CD14-positive monocyte (primary cell): ENCODE results near the gene OR5B3. TPM values are rescaled to one million over a fixed set of nuclear protein-coding genes. Genes with fewer than 3 reads are reported as not detected.

Experiments used
- DNase-seq, 3 donors: peaks; one replicate each; pipeline ENCODE4 v3.0.0-alpha.2; 2011 to 2022
- H2AFZ ChIP-seq: 2 replicates; pipeline ENCODE4 v1.6.0; 2012; ENCODE audit warnings: mild to moderate bottlenecking, low read depth, low read length, inconsistent platforms; ENCODE audit not compliant: insufficient read depth, poor library complexity, severe bottlenecking
- H3K27ac ChIP-seq, 2 donors: 1 replicate in 1 of 2; 2 replicates in 1 of 2; pipeline ENCODE4 v1.5.1; 2012 to 2013; ENCODE audit warnings: low read length in 2 of 2, control low read depth in 1 of 2, inconsistent platforms in 1 of 2, low read depth in 1 of 2, mild to moderate bottlenecking in 1 of 2
- H3K27me3 ChIP-seq, 2 donors: one replicate each; pipeline versions ENCODE4 v1.6.0 to v1.6.1; 2011 to 2013; ENCODE audit warnings: low read length in 2 of 2; ENCODE audit not compliant: control insufficient read depth in 2 of 2, insufficient read depth in 2 of 2
- H3K36me3 ChIP-seq, 2 donors: replicated peaks in 1 of 2; 1 replicate in 1 of 2; 2 replicates in 1 of 2; pipeline versions ENCODE4 v1.5.1 to v1.6.1; 2012 to 2013; ENCODE audit warnings: low read length in 2 of 2, control low read depth in 1 of 2, inconsistent platforms in 1 of 2, mild to moderate bottlenecking in 1 of 2; ENCODE audit not compliant: insufficient read depth in 2 of 2, control insufficient read depth in 1 of 2
- H3K4me1 ChIP-seq, 2 donors: 1 replicate in 1 of 2; 2 replicates in 1 of 2; pipeline versions ENCODE4 v1.5.1 to v1.6.1; 2012 to 2013; ENCODE audit warnings: low read length in 2 of 2, control low read depth in 1 of 2, inconsistent platforms in 1 of 2, mild to moderate bottlenecking in 1 of 2, moderate library complexity in 1 of 2; ENCODE audit not compliant: insufficient read depth in 2 of 2, control insufficient read depth in 1 of 2
- H3K4me2 ChIP-seq: replicated peaks from 2 replicates; pipeline ENCODE3; 2012; ENCODE audit warnings: low read length, moderate library complexity, mild to moderate bottlenecking; ENCODE audit not compliant: poor library complexity, severe bottlenecking; ENCODE audit errors: extremely low read depth
- H3K4me3 ChIP-seq, 3 experiments: fragments of 200-600 bp in 1 of 3; sonication (generic) in 1 of 3; replicated peaks in 1 of 3; 1 replicate in 2 of 3; 2 replicates in 1 of 3; pipeline ENCODE4 v1.5.1; 2011 to 2013; ENCODE audit warnings: low read length in 3 of 3, mild to moderate bottlenecking in 3 of 3, control low read depth in 2 of 3, low read depth in 2 of 3, inconsistent platforms in 1 of 3, moderate library complexity in 1 of 3
- H3K79me2 ChIP-seq: 2 replicates; pipeline ENCODE4 v1.6.0; 2012; ENCODE audit warnings: mild to moderate bottlenecking, control low read depth, inconsistent platforms, low read length, moderate library complexity; ENCODE audit not compliant: insufficient read depth
- H3K9ac ChIP-seq: 2 replicates; pipeline ENCODE4 v1.6.0; 2017; ENCODE audit warnings: low read length, mild to moderate bottlenecking; ENCODE audit not compliant: insufficient read depth, poor library complexity, severe bottlenecking
- H3K9me3 ChIP-seq, 2 donors: replicated peaks in 1 of 2; 1 replicate in 1 of 2; 2 replicates in 1 of 2; pipeline versions ENCODE4 v1.5.1 to v1.6.1; 2012 to 2013; ENCODE audit warnings: low read length in 2 of 2, control low read depth in 1 of 2; ENCODE audit not compliant: control insufficient read depth in 1 of 2, insufficient read depth in 1 of 2
- H4K20me1 ChIP-seq: 2 replicates; pipeline ENCODE4 v1.6.0; 2012; ENCODE audit warnings: mild to moderate bottlenecking, low read length, control low read depth, moderate library complexity; ENCODE audit not compliant: insufficient read depth
- H3K27ac Mint-ChIP-seq, 7 donors: one replicate each; pipeline ENCODE4 v1.8.0; 2020; ENCODE audit warnings: mild to moderate bottlenecking in 7 of 7, mixed read lengths in 7 of 7, moderate library complexity in 6 of 7, inconsistent platforms in 2 of 7
- H3K27me3 Mint-ChIP-seq, 3 donors: one replicate each; pipeline ENCODE4 v1.8.0; 2021 to 2022; ENCODE audit warnings: low read depth in 3 of 3, mild to moderate bottlenecking in 3 of 3, mixed read lengths in 3 of 3, moderate library complexity in 3 of 3, inconsistent platforms in 1 of 3
- H3K36me3 Mint-ChIP-seq, 2 donors: one replicate each; pipeline ENCODE4 v1.8.0; 2020; ENCODE audit warnings: mixed read lengths in 2 of 2, inconsistent platforms in 1 of 2, mild to moderate bottlenecking in 1 of 2
- H3K4me1 Mint-ChIP-seq: one replicate; pipeline ENCODE4 v1.8.0; 2020; ENCODE audit warnings: mild to moderate bottlenecking, mixed read lengths
- H3K4me3 Mint-ChIP-seq, 2 donors: one replicate each; pipeline ENCODE4 v1.8.0; 2020; ENCODE audit warnings: mild to moderate bottlenecking in 2 of 2, mixed read lengths in 2 of 2, moderate library complexity in 1 of 2
- H3K9me3 Mint-ChIP-seq, 7 donors: one replicate each; pipeline ENCODE4 v1.8.0; 2020 to 2022; ENCODE audit warnings: mixed read lengths in 7 of 7, mild to moderate bottlenecking in 6 of 7, moderate library complexity in 6 of 7, inconsistent platforms in 2 of 7
- CTCF ChIP-seq: fragments of 200-600 bp; IDR thresholded peaks from one replicate; pipeline ENCODE4 v1.8.0; 2022; ENCODE audit warnings: antibody characterized with exemption, mild to moderate bottlenecking
- WGBS: methylation state at CpG from one replicate; pipeline ENCODE4 v1.1.5; 2013; ENCODE audit warnings: missing lambda C conversion rate; ENCODE audit not compliant: insufficient coverage; 5-methylcytosine and 5-hydroxymethylcytosine counted together
- intact Hi-C, 2 donors: fragments of 100-400 bp; cut with micrococcal nuclease; formaldehyde crosslinking; loops; one replicate each; pipeline versions ENCODE4 v1.15.0 to v1.15.1; 2023
- polyA plus RNA-seq, 3 donors: library from polyadenylated mRNA; depleted of rRNA in 1 of 3; unstranded in 2 of 3; stranded (reverse) in 1 of 3; fragments of 300-500 nt in 2 of 3; fragments of >200 nt in 1 of 3; fragmentation: Illumina TruSeq in 2 of 3; gene quantifications; 1 replicate in 2 of 3; 2 replicates in 1 of 3; pipeline ENCODE4 v1.2.3, GENCODE V29; 2012 to 2021

The OR5B3 gene
- polyA plus RNA-seq, 3 donors, result not detected

DNA sequence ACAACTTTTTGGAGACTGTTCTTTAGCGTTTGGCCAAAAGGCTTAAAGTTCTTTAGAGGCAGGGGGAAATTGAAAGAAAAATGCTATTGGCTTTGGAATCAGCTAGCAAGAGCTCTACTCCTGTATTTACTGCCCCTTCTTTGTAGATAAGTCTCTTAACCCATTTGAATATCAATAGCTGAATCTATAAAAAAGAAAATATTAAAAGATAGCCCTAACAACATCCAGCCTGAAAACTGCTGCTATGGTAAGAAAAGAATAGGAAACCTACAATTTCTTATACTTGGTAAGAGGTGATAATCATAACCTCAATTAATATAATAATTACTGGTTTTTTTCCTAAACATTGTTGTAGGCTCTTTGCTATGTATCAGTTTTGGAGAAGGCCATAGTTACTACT lies 35.5 kb upstream of the OR5B3 start, which contains the start of gene OR5B12:
Gene OR5B12 (minus strand): TSS at position 101 of the 400 bp plus-strand sequence. CDS start 2,085 bp downstream, outside the sequence.
- Mint-ChIP-seq H3K27ac (no peak within 1 kb of the TSS), H3K36me3 (no peaks in the 10 kb centered on the region), H3K4me1 (no peaks in the 10 kb centered on the region), H3K9me3 (peaks cover 10 to 27% (median 19%) of the 10 kb centered on the region in 7 donors), H3K4me3 (no peak within 1 kb of the TSS), H3K27me3 (peaks cover 0 to 2% (median 1%) of the 10 kb centered on the region in 3 donors)
- intact Hi-C loops, result no loop called here
- Histone ChIP-seq H3K27me3 (no peaks in the 10 kb centered on the region), H3K79me2 (no peaks in the 10 kb centered on the region), H4K20me1 (no peaks in the 10 kb centered on the region), H3K9me3 (peaks cover 0 to 18% of the 10 kb centered on the region in 2 donors), H3K27ac (no peak within 1 kb of the TSS), H2AFZ (no peak within 1 kb of the TSS), H3K4me2 (no peak within 1 kb of the TSS), H3K4me1 (no peaks in the 10 kb centered on the region), H3K36me3 (no peaks in the 10 kb centered on the region), H3K4me3 (no peak within 1 kb of the TSS), H3K9ac (no peak within 1 kb of the TSS)
- WGBS, result 40% methylated on average over 1 of the region's 1 CpG
- no peak for TF ChIP-seq CTCF
- no peak for DNase-seq

- intact Hi-C loops, result no loop called here
- Histone ChIP-seq H3K27me3 (no peaks in the 10 kb centered on the region), H3K4me2 (no peak overlapping the region), H2AFZ (no peak overlapping the region), H3K9me3 (no peaks in the 10 kb centered on the region), H3K36me3 (no peaks in the 10 kb centered on the region), H3K9ac (no peak overlapping the region), H3K4me1 (no peaks in the 10 kb centered on the region), H3K27ac (no peak overlapping the region), H4K20me1 (no peaks in the 10 kb centered on the region), H3K79me2 (no peaks in the 10 kb centered on the region), H3K4me3 (no peak overlapping the region)
- DNase-seq, result no peak
- TF ChIP-seq CTCF, result no peak
- no peak overlapping the region for H3K27ac Mint-ChIP-seq
- peaks cover 0 to 2% (median 1%) of the 10 kb centered on the region in 3 donors for H3K27me3 Mint-ChIP-seq
- H3K4me1 Mint-ChIP-seq, result no peaks in the 10 kb centered on the region
- H3K9me3 Mint-ChIP-seq, result peaks cover 0 to 5% (median 3%) of the 10 kb centered on the region in 7 donors
- H3K36me3 Mint-ChIP-seq, result no peaks in the 10 kb centered on the region
- H3K4me3 Mint-ChIP-seq, result no peak overlapping the region
- WGBS, result 47% methylated on average over 3 of the region's 4 CpGs
Observed at GRCh38 chr11:58438486-58438885, 31.8 kb upstream of the OR5B3 start.
